Stomach (tissue), 9 donors: ENCODE measurements around the gene AP4B1. TPM values are rescaled to one million over a fixed set of nuclear protein-coding genes. Genes with fewer than 3 reads are reported as not detected.
"Not testable (repeated sequence)": the region's sequence is repeated elsewhere in the genome, so short reads cannot be mapped to it uniquely, and the experiment has no call there.

Source experiments
- DNase-seq, 2 donors: peaks; one replicate each; pipeline versions ENCODE4 v3.0.0 to v3.0.0-alpha.2; 2013 to 2019
- H3K27ac ChIP-seq, 5 donors: fragments of 200-600 bp in 4 of 5; sonication (generic) in 4 of 5; one replicate each; pipeline ENCODE4 v1.5.1; 2013 to 2019; ENCODE audit warnings: mild to moderate bottlenecking in 1 of 5, moderate library complexity in 1 of 5
- H3K27me3 ChIP-seq, 3 donors: fragments of 200-600 bp; sonication (generic); one replicate each; pipeline ENCODE4 v1.5.1; 2017 to 2019; ENCODE audit warnings: mixed run types in 1 of 3
- H3K36me3 ChIP-seq, 4 donors: fragments of 200-600 bp; sonication (generic); 1 replicate in 3 of 4; 2 replicates in 1 of 4; pipeline ENCODE4 v1.5.1; 2016 to 2019
- H3K4me1 ChIP-seq, 4 donors: fragments of 200-600 bp; sonication (generic); one replicate each; pipeline ENCODE4 v1.5.1; 2016 to 2019
- H3K4me3 ChIP-seq, 4 donors: fragments of 200-600 bp; sonication (generic) in 3 of 4; one replicate each; pipeline ENCODE4 v1.5.1; 2016 to 2019; ENCODE audit warnings: mild to moderate bottlenecking in 1 of 4
- H3K9me3 ChIP-seq, 4 donors: fragments of 200-600 bp; sonication (generic); one replicate each; pipeline ENCODE4 v1.5.1; 2016 to 2019
- CTCF ChIP-seq, 7 experiments: fragments of 450-650 bp in 4 of 7; fragments of 200-600 bp in 3 of 7; sonication (generic) in 3 of 7; IDR thresholded peaks; one replicate each; pipeline ENCODE4 v1.5.1; 2016 to 2019; ENCODE audit warnings: antibody characterized with exemption in 7 of 7, control low read depth in 2 of 7, mild to moderate bottlenecking in 1 of 7
- EP300 ChIP-seq: sonication (generic); formaldehyde crosslinking; IDR thresholded peaks from one replicate; pipeline ENCODE4 v1.6.1; 2017; ENCODE audit warnings: antibody characterized with exemption
- POLR2A ChIP-seq, 4 donors: fragments of 450-650 bp; IDR thresholded peaks; one replicate each; pipeline ENCODE4 v1.6.1; 2016; ENCODE audit warnings: antibody characterized with exemption in 4 of 4, control low read depth in 2 of 4, mild to moderate bottlenecking in 1 of 4, moderate library complexity in 1 of 4
- POLR2AphosphoS5 ChIP-seq, 3 donors: sonication (generic); formaldehyde crosslinking; IDR thresholded peaks; one replicate each; pipeline ENCODE4 v1.6.1; 2016; ENCODE audit warnings: antibody characterized with exemption in 3 of 3
- WGBS, 5 donors: extraction: QIAGEN DNeasy Blood & Tissue Kit in 3 of 5; methylation state at CpG; one replicate each; pipeline versions ENCODE4 v1.1.5 to v1.1.7; 2013 to 2018; 5-methylcytosine and 5-hydroxymethylcytosine counted together
- intact Hi-C: fragments of 100-400 bp; cut with DNase I; formaldehyde crosslinking; loops from one replicate; pipeline ENCODE4 v1.15.1; 2023; ENCODE audit warnings: low total_unique reads
- polyA plus RNA-seq, 3 donors: library from polyadenylated mRNA; stranded (reverse); fragments of 200-250 nt; gene quantifications; one replicate each; pipeline ENCODE4 v1.2.3, GENCODE V29; 2013
- total RNA-seq, 5 donors: library from RNA; depleted of rRNA; stranded (reverse); fragments of >200 nt; gene quantifications; one replicate each; pipeline versions ENCODE4 v1.1.0 to v1.2.3, GENCODE V29; 2014 to 2016
- donor health status: healthy with polysubstance abuse.
- donor health status: Bipolar disorder and iron deficiency.
- donor health status: healthy.

AP4B1 gene
- total and polyA plus RNA-seq, 8 donors = 4.0 to 34.0 (median 11.7) TPM

GRCh38 chr1:113854234-113854633 is 50.4 kb downstream of the AP4B1 start:
- H3K4me3 ChIP-seq = no peak overlapping the region
- H3K9me3 ChIP-seq = no peaks in the 10 kb centered on the region
- peaks cover 0 to 7% (median 0%) of the 10 kb centered on the region in 4 donors for H3K4me1 ChIP-seq
- intact Hi-C loops = no loop called here
- TF ChIP-seq POLR2AphosphoS5 (IDR thresholded peaks at IDR 0.05) (no peak), POLR2A (IDR thresholded peaks at IDR 0.05) (no peak), CTCF (IDR thresholded peaks at IDR 0.05) (no peak), EP300 (no peak)
- DNase-seq = no peak
- H3K27me3 ChIP-seq = no peaks in the 10 kb centered on the region
- no peak overlapping the region for H3K27ac ChIP-seq
- 45 to 81% (median 75%) methylated on average over 1 of the region's 1 CpG for WGBS, 5 donors
- H3K36me3 ChIP-seq = peaks cover 0 to 8% (median 0%) of the 10 kb centered on the region in 4 donors

GRCh38 chr1:113852694-113853093 is 51.9 kb downstream of the AP4B1 start:
- H3K27me3 ChIP-seq, H3K27ac ChIP-seq, intact Hi-C loops, DNase-seq, H3K9me3 ChIP-seq, H3K4me3 ChIP-seq, H3K4me1 ChIP-seq: not testable (repeated sequence)
- WGBS, 5 donors = 81 to 98% (median 90%) methylated on average over 6 of the region's 6 CpGs
- peaks cover 0 to 14% (median 0%) of the 10 kb centered on the region in 4 donors for H3K36me3 ChIP-seq

GRCh38 chr1:113850127-113850796 is 54.3 kb downstream of the AP4B1 start:
- intact Hi-C loops = no loop called here
- DNase-seq = no peak
- Histone ChIP-seq H3K27ac (no peak overlapping the region), H3K4me3 (no peak overlapping the region), H3K36me3 (peaks cover 0 to 21% (median 0%) of the 10 kb centered on the region in 4 donors), H3K9me3 (peaks cover 0 to 4% (median 0%) of the 10 kb centered on the region in 4 donors), H3K4me1 (no peaks in the 10 kb centered on the region), H3K27me3 (no peaks in the 10 kb centered on the region)
- 72 to 81% (median 79%) methylated on average over 3 of the region's 3 CpGs for WGBS, 5 donors
- TF ChIP-seq EP300 (no peak), CTCF (IDR thresholded peaks at IDR 0.05) (no peak), POLR2A (IDR thresholded peaks at IDR 0.05) (no peak), POLR2AphosphoS5 (IDR thresholded peaks at IDR 0.05) (no peak)

- no peak for DNase-seq
- Histone ChIP-seq H3K36me3 (peaks cover 0 to 23% (median 0%) of the 10 kb centered on the region in 4 donors), H3K27me3 (no peaks in the 10 kb centered on the region), H3K27ac (no peak overlapping the region), H3K4me3 (no peak overlapping the region), H3K4me1 (no peaks in the 10 kb centered on the region), H3K9me3 (peaks cover 0 to 4% (median 0%) of the 10 kb centered on the region in 4 donors)
- no peak for TF ChIP-seq CTCF (IDR thresholded peaks at IDR 0.05)
- no peak for TF ChIP-seq EP300
- no peak for TF ChIP-seq POLR2AphosphoS5 (IDR thresholded peaks at IDR 0.05)
- no peak for TF ChIP-seq POLR2A (IDR thresholded peaks at IDR 0.05)
- intact Hi-C loops = no loop called here
Measured at GRCh38 chr1:113849072-113849471, 55.5 kb downstream of the AP4B1 start.

GRCh38 chr1:113846391-113847035 is 58.1 kb downstream of the AP4B1 start:
- peaks cover 0 to 25% (median 0%) of the 10 kb centered on the region in 4 donors for H3K36me3 ChIP-seq
- H3K4me1 ChIP-seq = no peaks in the 10 kb centered on the region
- H3K4me3 ChIP-seq = no peak overlapping the region
- peaks cover 0 to 4% (median 0%) of the 10 kb centered on the region in 4 donors for H3K9me3 ChIP-seq
- WGBS, 5 donors = 79 to 87% (median 81%) methylated on average over 2 of the region's 2 CpGs
- no peak for TF ChIP-seq POLR2A (IDR thresholded peaks at IDR 0.05)
- no peak for TF ChIP-seq EP300
- no peak for TF ChIP-seq CTCF (IDR thresholded peaks at IDR 0.05)
- TF ChIP-seq POLR2AphosphoS5 (IDR thresholded peaks at IDR 0.05) = no peak
- H3K27me3 ChIP-seq = no peaks in the 10 kb centered on the region
- no peak for DNase-seq
- intact Hi-C loops = no loop called here
- H3K27ac ChIP-seq = no peak overlapping the region
